ENCODE data around the gene COL5A1.

Gene COL5A1

GRCh38 chr9:134641173-134641989 lies at the start of gene COL5A1:
TSS of gene COL5A1 (plus strand) at chr9:134641803. CDS start at chr9:134642188, 385 bp downstream.
- peak; percentile 38 for DNase-seq

- no peak for DNase-seq
Observed at GRCh38 chr9:134592018-134592818, 49.4 kb upstream of the COL5A1 start.

DNA sequence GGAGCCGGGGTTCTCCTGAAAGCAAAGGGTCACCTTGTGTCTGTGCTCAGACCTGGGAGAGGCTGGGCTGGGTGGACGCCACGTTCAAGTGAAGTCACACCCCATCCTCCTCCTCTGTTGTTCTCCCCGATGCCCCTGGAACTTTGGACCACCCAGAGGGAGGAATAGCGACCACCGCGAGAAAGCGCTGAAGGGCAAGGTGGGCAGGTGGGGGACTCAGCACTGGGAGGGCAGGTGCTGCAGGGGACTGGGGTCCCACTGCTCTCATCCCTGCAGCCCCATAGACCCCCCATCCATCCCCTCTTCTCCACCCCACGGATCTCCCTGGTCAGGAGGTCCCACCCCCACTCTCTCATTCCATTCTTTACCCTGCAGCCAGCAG lies 48.8 kb upstream of the COL5A1 start:
- DNase-seq: no peak

DNA sequence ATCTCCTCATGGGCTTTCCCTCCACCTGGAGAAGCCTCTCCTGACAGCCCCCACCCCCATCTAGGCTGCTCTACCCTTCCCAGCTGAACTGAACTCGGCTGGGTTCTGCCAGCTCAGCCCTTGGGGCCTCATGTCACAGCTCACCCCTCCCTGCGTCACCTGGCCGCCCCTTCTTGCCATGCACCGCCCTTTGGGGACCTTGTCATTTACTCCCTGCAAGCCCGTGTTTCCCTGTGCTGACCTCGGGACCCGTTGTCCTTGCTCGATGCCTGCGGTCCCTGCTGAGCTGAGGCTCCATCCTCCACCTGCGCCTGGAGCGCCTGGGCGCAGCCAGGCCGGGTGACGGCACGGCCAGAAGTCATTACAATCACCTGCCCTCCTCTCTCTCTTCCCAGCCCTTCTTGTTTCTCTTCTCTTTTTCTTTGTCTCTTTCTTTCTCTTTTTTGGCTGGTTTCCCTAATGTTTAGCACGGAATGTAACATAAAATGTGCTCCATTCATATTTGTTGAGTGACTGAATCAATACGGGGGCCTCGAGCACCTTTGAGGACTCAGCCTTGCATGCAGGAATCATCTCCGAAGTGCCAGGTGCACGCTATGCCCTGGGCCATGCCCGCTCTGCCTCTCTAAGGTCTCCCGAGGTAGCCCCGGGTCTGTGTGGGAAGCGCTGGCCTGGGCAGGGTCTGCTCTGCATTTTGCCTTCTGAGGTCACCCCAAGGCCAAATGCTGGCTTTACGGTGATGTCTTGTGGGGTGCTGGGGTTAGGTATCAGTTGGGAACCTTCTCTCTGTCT lies 48.1 kb upstream of the COL5A1 start:
- no peak for DNase-seq

DNA sequence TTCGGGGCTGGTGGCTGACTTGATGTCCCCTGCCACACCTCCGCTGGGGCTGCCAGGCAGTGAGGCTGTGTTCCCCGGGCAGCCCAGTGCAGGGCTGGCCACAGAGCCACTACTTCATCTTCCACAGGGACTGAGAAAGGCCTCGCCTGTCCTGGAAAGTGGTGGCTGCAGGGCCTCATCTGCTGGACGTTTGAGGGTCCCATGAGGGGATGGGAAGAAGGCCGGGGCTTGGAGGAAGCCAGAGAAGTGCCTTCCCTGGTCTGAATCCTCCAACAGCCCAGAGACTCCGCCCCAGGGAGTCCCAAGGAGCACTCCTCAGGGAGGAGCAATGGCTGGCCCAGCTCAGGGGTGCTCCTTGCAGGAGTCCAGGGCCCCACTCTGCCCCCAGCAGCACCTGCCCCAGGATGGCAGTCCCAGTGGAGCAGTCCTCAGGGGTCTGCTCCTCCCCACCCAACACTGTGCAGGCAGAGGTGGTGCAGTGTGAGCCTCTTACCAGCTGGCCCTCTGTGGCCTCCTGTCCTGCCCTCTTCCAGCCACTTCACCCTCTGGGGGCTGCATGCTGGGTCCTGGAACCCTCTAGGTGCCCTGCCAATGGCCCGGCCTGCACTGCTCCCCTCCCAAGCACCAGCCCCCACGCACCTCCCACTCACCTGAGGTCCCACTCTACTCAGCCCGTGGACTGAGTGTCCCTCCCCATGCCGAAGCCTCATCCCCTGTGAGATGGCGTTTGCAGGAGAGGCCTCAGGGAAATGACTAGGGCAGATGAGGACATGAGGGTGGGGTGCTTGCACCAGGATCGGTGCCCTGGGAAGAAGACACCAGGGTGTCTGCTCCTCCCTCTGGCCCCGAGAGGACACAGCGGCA lies 47.3 kb upstream of the COL5A1 start:
- no peak for DNase-seq

DNA sequence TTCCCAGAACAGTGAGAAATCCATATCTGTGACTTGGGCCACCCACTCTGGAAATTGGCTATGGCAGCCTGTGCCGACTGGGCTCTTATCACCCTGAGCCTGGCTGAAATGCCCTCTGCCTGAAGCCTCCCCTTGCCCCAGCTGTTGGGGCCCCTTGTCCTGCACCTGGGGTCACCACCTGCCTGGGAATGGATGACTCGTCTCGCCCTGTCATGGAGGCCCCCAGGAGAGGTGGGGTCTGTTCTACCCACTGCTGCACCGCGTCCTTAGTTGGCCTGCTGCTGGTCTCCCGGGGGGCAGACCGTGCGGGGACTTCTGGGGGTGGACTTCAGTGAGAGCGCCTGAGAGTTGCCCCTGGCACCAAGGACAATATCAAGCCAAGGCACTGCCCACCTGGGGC lies 46.6 kb upstream of the COL5A1 start:
- no peak for DNase-seq

- no peak for DNase-seq
Observed at GRCh38 chr9:134597041-134597913, 44.3 kb upstream of the COL5A1 start.

DNA sequence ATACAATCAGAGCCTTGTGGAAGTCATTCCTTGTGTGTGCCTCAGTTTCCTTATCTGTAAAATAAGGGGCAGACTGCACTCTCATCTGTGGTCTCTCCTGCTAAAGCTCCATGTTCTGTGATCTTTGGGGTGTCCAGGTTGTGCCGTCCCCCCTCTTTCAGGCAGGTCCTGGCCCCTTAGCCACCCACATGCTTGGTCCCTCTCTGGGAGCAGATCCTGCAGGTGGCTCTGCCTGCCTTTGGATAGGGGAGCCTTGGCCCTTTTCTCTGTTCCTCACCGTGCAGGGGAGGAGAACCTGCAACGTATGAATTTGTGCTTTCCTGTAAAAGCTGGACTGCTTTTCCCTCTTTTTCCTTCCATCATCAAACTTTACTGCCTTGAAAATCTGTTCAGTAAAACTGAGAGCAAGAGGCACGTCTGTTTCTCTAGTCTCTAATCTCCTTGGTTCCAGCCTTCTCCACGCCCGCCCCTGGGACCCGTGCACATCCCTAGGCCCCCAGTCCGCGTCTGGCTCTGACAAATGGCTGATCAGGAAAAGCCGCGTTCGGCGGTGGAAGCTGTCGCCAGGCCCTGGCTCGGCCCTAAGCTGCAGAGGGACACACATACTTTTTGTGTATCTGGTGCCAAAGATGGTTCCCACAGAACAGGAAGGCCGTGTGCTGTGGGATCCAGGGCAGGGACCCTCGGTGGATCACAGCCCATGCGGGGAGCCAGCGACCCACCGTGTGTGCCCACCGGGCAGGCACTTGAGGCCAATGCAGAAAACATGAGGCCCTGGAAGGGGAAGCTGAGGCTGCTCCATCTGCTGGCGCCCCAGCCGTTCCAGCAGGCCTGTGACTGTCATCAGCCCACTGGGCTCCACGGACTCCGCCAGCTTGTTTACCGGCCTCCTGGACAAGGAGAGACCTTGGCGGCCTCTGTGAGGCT lies 43.4 kb upstream of the COL5A1 start:
- no peak for DNase-seq

DNA sequence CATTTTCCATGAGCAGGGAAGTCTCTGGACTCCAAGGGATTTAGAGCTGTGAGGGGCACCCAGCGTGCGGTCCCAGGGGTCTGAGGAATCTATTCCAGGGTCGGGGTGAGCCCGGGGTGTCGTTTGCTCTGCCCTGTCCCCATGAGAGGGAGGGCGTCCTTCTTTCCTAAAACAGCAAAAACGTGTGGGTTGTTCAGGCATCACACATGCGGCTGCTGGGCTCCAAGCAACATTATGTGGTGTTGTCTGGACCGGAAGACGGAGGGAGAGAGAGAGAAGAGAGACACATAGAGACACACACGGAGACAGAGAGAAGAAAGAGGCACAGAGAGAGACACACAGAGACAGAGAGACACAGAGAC lies 42.7 kb upstream of the COL5A1 start:
- DNase-seq: no peak

- DNase-seq: no peak
Observed at GRCh38 chr9:134600371-134600770, 41.2 kb upstream of the COL5A1 start.

DNA sequence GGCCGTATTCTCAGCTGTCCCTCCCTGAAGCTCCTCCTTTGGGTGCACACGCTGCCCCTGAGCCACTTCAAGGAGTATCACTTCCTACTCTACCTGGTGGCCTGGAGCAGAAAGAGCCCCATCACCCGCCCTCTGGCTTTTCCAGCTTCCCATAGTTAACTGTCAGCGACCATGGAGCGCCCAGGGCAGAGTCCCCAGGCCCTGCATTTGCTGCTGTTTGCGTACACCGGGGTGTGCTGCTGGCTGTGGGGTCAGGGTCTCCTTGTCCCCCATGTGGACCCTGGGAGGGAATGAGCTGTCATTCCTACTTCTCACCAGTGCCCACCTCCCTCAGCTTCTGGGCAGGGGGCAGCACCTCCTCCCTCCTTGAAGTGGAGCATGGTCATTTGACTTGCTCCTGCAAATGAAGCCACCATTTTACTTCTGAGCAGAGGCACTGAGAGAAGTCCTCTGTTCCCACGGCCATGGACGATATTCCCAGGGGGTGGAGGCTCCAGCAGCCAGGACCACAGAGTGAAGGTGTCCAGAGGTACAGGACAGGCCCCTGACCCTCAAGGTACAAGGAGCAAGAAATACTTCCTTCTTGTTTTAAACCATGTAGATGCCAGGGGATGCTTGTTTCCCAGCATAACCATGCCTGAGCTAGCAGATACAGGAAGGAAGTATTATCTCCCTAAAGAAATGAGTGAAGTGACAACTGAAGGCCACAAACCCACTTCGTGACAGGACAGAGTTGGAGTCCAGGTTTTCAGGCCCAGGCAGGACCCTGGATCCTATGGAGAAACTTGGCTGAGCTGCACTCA lies 40.6 kb upstream of the COL5A1 start:
- no peak for DNase-seq

- no peak for DNase-seq
Observed at GRCh38 chr9:134601764-134602163, 39.8 kb upstream of the COL5A1 start.

DNA sequence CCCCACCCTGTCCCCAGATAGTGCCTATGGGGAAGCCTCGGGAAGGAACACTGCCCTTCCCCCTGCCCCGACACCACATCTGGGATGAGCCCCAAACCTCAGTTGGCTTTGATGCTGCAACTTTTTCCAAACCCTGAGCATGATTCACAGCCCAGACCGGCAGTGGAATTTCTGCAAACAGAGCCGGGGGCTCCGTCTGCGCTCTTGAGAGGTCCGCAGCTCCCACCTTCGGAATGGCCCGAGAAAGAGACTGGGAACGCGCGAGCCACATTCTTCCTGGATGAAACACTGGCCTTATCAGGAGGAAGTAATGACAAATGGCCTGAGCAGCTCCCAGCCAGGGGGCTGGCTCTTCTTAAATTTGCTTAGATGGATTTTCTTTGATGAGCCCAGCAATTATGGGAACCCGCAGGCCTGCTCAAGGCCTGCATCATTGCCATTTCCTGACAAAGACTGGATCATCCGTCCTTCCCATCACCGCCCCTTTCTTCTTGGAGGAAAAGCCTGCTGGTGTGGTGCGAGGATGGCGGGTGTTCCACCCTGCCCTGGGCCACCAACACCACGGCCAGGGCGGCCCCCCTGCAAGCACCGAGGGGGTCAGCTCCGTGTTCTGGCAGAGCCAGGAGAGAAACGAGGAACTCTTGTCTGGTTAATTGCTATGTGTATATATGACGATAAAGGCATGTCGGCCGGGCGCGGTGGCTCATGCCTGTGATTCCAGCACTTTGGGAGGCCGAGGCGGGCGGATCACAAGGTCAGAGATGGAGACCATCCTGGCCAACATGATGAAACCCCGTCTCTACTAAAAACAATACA lies 38.8 kb upstream of the COL5A1 start:
- no peak for DNase-seq

DNA sequence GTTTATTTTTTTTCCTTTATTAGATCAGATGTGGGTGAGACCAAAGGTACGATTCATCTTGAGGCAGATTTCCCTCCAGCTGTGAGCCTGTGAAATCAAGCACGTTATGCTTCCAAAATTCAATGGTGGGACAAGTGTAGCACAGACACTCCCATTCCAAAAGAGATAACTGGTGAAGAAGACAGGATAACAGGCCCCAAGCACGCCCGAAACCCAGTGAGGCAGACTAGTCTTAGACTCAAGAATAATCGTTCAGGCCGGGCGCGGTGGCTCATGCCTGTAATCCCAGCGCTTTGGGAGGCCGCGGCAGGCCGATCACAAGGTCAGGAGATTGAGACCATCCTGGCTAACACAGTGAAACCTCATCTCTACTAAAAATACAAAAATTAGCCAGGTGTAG lies 36.8 kb upstream of the COL5A1 start:
- DNase-seq: no peak

GRCh38 chr9:134605351-134605965 lies 36.1 kb upstream of the COL5A1 start:
- DNase-seq: no peak

DNA sequence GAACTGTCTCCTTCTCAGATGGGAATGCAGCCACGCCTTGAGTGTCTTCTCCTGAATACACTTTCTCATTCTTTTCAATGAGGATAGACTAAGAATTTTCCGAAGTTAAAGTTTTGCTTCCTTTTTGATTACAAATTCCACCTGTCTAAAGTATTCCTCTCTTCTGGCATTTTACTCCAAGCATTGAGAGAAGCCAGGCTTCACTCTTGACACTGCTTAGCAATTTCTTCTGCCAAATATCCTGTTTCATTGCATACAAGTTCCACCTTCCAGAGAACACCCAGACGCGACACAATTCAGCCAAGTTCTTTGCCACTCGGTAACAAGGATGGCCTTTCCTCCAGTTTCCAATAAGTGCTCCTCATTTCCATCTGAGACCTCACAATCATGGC lies 35.6 kb upstream of the COL5A1 start:
- DNase-seq: no peak

DNA sequence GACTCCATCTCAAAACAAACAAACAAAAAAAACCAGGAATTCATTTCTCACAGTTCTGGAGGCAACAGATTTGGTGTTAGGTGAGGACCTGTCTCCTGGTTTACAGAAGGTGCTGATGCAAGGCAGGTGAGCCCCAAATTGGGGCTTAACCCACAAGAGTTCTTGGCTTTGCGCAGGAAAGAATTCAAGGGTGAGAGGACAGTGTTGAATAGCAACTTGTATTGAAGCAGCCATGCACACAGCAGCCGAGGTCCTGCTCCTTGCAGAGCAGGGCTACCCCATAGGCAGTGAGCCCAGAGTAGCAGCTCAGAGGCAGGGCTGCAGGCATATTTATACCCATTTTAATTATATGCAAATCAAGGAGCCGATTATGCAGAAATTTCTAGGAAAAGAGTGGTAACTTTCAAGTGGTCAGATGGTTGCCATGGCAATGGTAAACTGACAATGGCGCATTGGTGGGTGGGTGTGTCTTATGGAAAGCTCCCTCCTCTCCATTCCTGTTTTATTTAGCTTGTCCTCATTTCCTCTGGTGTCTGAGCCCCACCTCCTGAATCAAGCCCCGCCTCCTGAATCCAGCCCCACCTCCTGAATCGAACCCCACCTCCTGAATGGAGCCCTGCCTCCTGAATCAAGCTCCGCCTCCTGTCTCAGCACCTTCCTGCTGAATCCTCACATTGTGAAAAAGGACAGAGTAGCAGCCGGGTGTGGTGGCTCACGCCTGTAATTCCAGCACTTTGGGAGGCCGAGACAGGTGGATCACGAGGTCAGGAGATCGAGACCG lies 34.5 kb upstream of the COL5A1 start:
- DNase-seq: no peak
